ENCODE results near the gene AP5B1. TPM values are rescaled to one million over a fixed set of nuclear protein-coding genes. Genes with fewer than 3 reads are reported as not detected.

AP5B1 gene
- total RNA-seq, 1 experiment from 2014 or later = 13.2 TPM

GRCh38 chr11:65802841-65803240 lies 22.1 kb upstream of the AP5B1 start:
- no peak for DNase-seq (ENCODE audit: low spot score)

GRCh38 chr11:65801153-65801987 lies 20.6 kb upstream of the AP5B1 start:
- no peak for DNase-seq (ENCODE audit: low spot score)

- DNase-seq (ENCODE audit: low spot score) = no peak
These were observed 18.1 kb upstream of the AP5B1 start for GRCh38 chr11:65798882-65799281.

GRCh38 chr11:65797711-65798110 lies 16.9 kb upstream of the AP5B1 start:
- no peak for DNase-seq (ENCODE audit: low spot score)

- no peak for DNase-seq (ENCODE audit: low spot score)
These were observed 16.2 kb upstream of the AP5B1 start for GRCh38 chr11:65796726-65797601.

DNA sequence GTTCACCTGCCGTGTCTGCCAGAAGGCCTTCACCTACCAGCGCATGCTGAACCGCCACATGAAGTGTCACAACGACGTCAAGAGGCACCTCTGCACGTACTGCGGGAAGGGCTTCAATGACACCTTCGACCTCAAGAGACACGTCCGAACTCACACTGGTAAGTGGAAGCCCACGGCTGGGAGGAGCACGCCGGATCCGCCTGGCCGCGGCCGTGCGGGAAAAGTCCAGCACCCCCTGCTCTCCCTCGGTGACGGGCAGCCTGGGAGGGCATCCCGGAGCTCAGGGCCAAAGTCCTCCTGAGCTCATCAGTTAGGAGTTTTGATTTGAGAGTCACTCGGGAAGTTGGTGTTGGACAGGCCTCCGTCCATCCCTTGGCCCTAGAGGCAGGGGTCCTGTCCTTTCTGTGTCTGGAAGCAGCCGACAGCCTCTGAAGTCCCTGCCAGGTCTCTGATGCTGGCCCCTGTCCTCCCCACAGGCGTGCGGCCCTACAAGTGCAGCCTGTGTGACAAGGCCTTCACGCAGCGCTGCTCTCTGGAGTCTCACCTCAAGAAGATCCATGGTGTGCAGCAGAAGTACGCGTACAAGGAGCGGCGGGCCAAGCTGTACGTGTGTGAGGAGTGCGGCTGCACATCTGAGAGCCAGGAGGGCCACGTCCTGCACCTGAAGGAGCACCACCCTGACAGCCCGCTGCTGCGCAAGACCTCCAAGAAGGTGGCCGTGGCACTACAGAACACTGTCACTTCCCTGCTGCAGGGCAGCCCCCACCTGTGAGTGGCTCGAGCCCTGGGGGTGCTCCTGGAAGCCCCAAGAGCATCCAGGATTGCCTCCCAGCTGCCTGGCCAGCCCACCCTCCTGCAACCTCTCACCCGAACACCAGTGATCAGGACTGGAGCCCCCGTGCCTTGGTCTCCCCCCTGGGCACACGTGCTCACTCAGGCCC lies 14.1 kb upstream of the AP5B1 start:
- no peak for DNase-seq (ENCODE audit: low spot score)

GRCh38 chr11:65793625-65794400 lies 13.0 kb upstream of the AP5B1 start:
- no peak for DNase-seq (ENCODE audit: low spot score)

DNA sequence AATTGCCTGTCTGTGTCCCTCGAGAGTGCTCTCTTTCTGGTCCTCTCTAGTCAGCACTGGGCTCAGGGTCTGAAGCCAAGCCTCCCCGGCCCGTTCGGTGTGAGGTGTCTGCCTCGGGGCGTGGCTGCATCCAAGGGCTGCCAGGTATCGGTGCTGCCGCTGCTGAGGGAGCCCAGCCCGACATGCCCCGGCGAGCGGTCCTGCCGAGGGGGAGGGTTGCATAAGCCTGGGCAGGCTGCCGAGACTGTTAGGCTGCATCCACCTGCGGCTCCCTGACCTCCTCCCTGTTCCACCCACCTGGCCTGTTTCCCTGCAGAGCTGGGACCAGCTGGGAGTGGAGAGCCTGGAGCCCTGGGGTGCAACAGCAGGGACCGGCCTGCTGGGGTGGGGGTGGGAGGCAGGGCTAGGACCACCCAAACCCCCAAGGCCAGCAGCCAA lies 12.4 kb upstream of the AP5B1 start:
- DNase-seq (ENCODE audit: low spot score) = no peak

DNA sequence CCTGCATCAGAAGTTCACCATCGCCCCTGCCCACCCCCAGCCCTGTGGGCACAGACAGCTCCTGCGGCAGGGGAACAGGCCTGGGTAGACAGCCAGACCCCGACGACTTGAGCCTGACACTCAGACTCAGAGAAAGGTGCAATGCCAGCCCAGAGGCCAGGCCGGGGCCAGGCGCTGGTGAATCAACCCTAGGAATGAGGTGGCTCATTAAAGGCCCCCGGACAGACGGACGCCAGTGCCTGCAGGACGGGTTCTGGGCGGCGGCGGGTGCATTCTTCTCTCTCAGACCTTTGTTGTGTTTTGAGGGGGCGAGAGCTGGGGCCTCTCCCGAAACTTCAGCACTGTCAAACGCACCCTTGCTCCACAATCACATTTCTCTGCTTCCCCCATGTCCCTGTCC lies 11.7 kb upstream of the AP5B1 start:
- no peak for DNase-seq (ENCODE audit: low spot score)

DNA sequence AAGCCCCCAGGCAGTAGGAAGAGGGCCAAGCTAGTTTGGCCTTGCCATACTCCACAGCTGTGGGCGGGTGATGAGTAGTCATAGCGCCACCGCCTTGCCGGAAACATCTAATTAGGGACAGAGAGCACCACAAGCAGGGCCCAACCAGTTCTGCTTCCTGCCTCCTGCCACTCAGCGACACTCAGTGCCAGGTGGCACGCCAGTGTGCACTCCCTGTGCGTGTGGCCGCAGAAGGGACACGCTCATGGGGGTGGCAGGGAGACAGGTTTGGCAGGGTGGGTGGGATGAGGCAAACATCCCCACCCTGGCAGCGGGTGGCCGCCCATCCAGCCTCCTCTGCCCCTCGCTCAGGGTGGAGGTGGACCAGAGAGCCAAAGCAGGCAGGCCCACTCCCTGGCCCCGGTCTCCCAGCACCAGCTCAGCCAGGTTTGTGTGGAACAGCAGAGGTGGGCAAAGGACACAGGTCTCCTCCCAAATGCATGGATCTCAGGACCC lies 11.0 kb upstream of the AP5B1 start:
- no peak for DNase-seq (ENCODE audit: low spot score)

DNA sequence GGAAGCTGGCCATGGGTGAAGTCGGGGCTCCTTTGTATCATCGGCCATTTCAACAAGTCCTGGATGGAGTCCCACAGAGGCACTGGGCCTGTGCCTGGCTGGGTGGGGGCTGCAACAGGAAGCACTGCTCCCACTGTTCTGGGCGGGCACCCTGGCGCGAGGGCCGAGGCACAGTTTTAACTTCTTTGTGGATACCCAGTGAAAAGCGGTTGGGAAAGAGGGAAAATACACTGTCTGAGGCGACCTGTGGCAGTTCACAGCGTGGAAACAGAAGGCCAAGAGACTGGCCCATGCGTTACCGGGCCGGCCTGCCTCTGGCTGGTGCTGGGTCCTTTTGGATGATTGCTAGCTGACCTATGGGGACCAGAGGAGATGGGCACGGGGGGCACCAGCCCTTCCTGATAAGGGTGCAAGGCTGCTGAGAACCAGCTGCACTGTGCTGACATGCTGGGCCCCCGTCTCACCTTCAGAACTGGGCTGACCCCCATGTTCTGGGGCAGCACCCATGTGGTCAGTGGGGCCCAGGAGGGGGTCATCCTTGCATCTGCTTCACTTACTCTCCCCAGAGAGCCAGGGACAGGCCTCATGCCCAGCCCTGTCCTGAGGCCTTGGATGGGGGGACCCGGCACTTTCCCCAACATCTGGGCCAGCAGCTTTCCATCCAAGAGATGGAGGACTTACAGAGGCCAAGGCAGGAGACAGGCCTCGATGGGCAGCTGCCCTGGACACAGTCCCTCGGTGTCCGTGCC lies 10.3 kb upstream of the AP5B1 start:
- no peak for DNase-seq (ENCODE audit: low spot score)

GRCh38 chr11:65790104-65790901 lies 9.5 kb upstream of the AP5B1 start:
- DNase-seq (ENCODE audit: low spot score) = no peak

DNA sequence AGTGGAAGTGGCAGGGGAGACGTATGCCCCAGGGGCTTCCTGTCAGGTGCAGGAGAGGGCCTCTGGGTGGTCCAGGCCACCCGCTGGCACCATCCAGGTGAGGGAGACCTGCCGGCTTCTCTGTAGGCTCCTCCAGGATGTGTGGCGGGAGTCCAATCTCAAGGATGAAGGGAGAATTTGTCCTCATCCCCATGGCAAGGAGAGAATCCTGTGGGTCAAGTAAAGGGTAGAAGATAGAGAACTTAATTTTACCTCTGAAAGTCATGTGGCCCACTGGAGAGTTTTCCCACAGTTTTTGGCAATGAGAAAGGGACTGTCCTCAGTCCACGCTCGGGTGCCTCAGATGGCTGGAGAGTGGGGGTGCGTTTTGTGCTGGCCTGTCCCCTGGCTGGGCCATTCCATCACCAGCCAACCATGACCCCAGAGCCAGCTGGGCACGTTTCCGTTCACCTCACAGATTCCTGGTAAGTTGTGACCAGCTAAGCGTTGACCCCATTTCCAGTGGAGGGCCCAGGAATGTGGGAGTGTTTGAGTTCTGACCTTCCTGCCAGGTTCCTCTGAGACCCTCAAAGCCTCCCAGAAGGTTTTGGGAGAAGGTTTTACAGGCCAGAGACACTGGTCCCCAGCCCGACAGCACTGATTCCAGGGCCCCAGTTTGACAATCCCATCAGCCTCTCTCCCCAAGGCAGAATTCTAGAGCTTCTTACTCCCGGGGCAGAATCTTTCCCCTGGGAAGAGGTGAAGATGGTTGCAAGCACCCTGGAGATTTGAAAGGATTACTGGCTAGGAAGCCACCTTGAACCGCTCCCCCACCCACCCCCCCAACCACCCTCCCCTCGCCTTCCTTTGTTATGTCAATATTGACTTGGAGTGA lies 8.7 kb upstream of the AP5B1 start:
- DNase-seq (ENCODE audit: low spot score) = no peak

DNA sequence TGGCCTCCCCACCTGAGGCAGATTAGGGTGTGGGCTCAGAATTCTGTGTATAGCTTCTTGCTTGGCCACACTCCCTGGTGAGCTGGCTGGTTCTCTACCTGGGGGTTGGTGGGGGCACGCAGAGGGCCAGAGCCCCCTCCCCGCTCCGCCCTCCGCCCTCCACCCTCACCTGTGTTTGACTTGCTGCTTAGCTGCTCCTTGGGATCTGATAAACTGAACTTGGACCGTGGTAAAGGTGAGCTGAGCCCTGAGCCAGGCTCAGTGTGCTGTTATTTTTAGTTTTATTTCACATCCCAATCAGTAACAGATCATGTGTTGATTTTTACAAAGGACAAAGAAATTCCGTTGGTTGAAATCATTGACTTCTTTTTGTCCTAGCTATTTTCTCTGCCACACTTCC lies 8.0 kb upstream of the AP5B1 start:
- DNase-seq (ENCODE audit: low spot score) = no peak

DNA sequence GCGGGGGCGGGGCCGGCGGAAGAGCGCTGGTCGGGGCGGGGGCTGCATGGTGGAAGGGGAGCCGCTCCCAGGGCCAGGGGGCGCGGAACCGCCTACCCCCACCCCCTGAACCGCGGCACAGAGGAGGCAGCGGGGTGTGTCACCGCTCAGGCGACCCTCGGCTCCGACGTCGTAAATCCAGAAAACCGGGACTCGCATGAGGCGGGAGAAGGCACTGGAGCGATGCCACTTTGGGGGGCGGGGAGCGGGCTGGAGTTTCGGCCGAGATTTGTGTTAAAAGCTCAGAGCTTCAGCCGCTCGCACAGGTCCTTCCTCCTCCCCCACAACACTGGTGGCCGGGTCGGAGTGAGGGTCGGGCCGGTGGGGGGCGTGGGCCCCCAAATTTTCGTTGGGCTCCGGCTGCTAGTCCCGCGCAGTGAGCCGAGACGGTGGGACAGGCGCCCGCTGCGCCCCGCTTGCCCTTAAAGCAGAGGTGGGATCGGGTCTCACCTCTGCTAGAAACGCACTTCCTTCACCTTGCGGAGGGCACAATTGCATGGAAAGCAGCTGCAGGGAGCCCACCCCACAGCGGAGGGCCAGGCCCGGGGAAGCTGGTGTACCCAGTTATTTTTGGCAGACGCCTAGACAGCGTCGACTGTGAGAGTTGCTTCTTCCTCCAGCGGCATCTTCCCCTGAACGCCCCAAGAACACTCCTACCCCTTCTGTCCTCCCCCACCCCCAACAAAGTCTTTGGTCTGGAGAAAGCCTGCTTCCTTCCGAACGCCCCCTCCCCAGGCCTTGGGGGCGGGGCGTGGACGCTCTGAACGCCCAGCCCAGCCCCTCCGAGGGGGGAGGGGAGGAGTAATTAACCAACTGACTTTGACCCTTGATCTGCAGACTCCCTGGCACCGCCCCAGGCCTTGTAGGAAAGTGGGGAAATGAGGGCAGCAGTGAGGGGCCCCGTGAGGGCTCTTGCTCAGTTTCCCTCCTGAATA lies 7.2 kb upstream of the AP5B1 start:
- DNase-seq (ENCODE audit: low spot score) = no peak

DNA sequence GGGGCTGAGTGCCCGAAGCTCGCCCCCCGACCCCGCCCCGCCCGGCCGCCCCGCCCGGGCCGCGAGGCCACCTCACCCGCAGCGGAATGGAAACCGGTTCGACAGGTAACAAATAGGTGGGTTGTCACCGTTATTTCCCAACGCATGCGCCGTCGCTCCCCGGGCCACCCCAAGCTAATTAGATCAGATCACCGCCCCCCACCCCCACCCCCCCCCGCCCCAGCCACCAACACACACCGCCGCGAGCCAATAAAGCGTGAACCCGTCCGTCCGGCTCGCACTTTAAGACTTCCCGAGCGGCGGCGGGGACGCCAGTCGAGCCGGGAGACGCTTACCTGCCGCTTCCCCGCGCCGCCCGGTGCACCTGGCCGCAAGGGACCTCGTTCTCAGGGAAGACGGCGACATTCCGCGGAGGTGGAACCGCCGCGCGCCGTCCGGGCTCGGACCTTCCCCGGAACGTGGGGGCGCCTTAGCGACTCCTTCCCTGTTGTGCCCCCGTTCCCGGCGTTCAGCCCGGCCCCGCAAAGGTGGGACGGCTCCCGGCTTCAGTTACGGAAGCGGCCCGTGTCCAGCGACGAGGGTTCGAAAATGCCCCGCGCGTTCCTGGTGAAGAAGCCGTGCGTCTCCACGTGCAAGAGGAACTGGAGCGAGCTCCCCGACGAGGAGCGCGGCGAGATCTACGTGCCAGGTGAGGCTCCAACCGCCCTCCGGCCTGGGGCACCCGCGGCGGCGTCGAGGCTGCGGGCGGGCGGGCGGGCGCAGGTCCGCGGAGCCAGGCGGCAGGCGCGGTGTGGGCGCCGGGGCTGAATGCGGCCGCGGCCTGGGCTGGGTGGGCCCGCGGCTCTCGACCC lies 6.2 kb upstream of the AP5B1 start, which contains the start of gene OVOL1:
Gene OVOL1, plus strand, starts transcription at position 278 of the 851 bp plus-strand sequence. Its CDS starts 311 bp downstream, at position 589.
- DNase-seq (ENCODE audit: low spot score) = no peak

Measured in A172 (cell line).